Natural killer cell treated with Interleukin-12 subunit alpha and Interleukin-12 subunit beta and Interleukin-15 and Interleukin-18, amount 100 ng/mL, for 72 hours (primary cell): ENCODE results near the gene KRTAP29-1. TPM values are rescaled to one million over a fixed set of nuclear protein-coding genes. Genes with fewer than 3 reads are reported as not detected.
"Not testable (repeated sequence)": the region's sequence is repeated elsewhere in the genome, so short reads cannot be mapped to it uniquely, and the experiment has no call there.

Experiments
- ATAC-seq, 2 donors: fragments of 150-1000 bp; cut with Tn5 transposase in 1 of 2; sonication (Bioruptor Pico), chemical (Tn5 transposase) in 1 of 2; 2 replicates each; pipeline ENCODE4 v1.10.0; 2021
- DNase-seq: peaks from one replicate; pipeline ENCODE4 v3.0.0; 2022; ENCODE audit warnings: low spot score
- H3K27ac Mint-ChIP-seq, 2 donors: 1 replicate in 1 of 2; 2 replicates in 1 of 2; pipeline ENCODE4 v1.8.0; 2022; ENCODE audit warnings: mixed read lengths in 2 of 2, mild to moderate bottlenecking in 1 of 2, moderate library complexity in 1 of 2
- H3K27me3 Mint-ChIP-seq, 2 donors: 1 replicate in 1 of 2; 2 replicates in 1 of 2; pipeline ENCODE4 v1.8.0; 2022; ENCODE audit warnings: mixed read lengths in 2 of 2
- H3K36me3 Mint-ChIP-seq: one replicate; pipeline ENCODE4 v1.8.0; 2022; ENCODE audit warnings: mixed read lengths
- H3K4me1 Mint-ChIP-seq, 2 donors: 1 replicate in 1 of 2; 2 replicates in 1 of 2; pipeline ENCODE4 v1.8.0; 2022; ENCODE audit warnings: low read depth in 2 of 2, mixed read lengths in 2 of 2, mild to moderate bottlenecking in 1 of 2
- H3K4me3 Mint-ChIP-seq: one replicate; pipeline ENCODE4 v1.8.0; 2022; ENCODE audit warnings: mixed read lengths
- H3K9me3 Mint-ChIP-seq: 2 replicates; pipeline ENCODE4 v1.8.0; 2022; ENCODE audit warnings: mixed read lengths
- total RNA-seq, 2 donors: library from RNA; stranded (reverse); gene quantifications; one replicate each; pipeline ENCODE4 v1.2.3, GENCODE V29; 2022

The KRTAP29-1 gene
- not detected for total RNA-seq

- no peak for DNase-seq
- no peak for ATAC-seq
- Mint-ChIP-seq H3K27me3 (peaks cover 16 to 19% of the 10 kb centered on the region in 2 donors), H3K4me3 (no peak within 1 kb of the TSS), H3K36me3 (no peaks in the 10 kb centered on the region), H3K27ac (no peak within 1 kb of the TSS), H3K9me3 (no peaks in the 10 kb centered on the region), H3K4me1 (peaks cover 6 to 10% of the 10 kb centered on the region in 2 donors)
These were observed at the start of gene KRTAP29-1 for GRCh38 chr17:41301916-41302901. Gene KRTAP29-1 (minus strand): TSS chr17:41302851. CDS start chr17:41302851, 0 bp downstream.

GRCh38 chr17:41351177-41351576 lies 48.5 kb upstream of the KRTAP29-1 start:
- ATAC-seq, result no peak
- Mint-ChIP-seq H3K36me3 (no peaks in the 10 kb centered on the region), H3K27me3 (peaks cover 15 to 20% of the 10 kb centered on the region in 2 donors), H3K9me3 (no peaks in the 10 kb centered on the region), H3K4me3 (no peak overlapping the region), H3K4me1 (no peaks in the 10 kb centered on the region), H3K27ac (no peak overlapping the region)
- no peak for DNase-seq

- H3K27ac Mint-ChIP-seq, ATAC-seq, H3K4me3 Mint-ChIP-seq, DNase-seq, H3K36me3 Mint-ChIP-seq, H3K4me1 Mint-ChIP-seq, H3K9me3 Mint-ChIP-seq: not testable (repeated sequence)
- peaks cover 15 to 18% of the 10 kb centered on the region in 2 donors for H3K27me3 Mint-ChIP-seq
These were observed 47.8 kb upstream of the KRTAP29-1 start, which contains the start of gene KRT33A for GRCh38 chr17:41350381-41350878. Gene KRT33A (minus strand): TSS chr17:41350828. CDS start chr17:41350767, 61 bp downstream.

GRCh38 chr17:41347869-41348760 lies 45.5 kb upstream of the KRTAP29-1 start:
- Mint-ChIP-seq H3K9me3 (peaks cover 3% of the 10 kb centered on the region), H3K27me3 (peaks cover 16 to 17% of the 10 kb centered on the region in 2 donors), H3K27ac (no peak overlapping the region), H3K4me3 (no peak overlapping the region), H3K4me1 (peaks cover 0 to 3% of the 10 kb centered on the region in 2 donors), H3K36me3 (peaks cover 4% of the 10 kb centered on the region)
- peak; percentile 6 for DNase-seq
- ATAC-seq, result no peak

GRCh38 chr17:41346421-41346820 lies 43.8 kb upstream of the KRTAP29-1 start:
- not testable (repeated sequence) for H3K27ac Mint-ChIP-seq, H3K27me3 Mint-ChIP-seq, H3K9me3 Mint-ChIP-seq, H3K4me3 Mint-ChIP-seq, H3K4me1 Mint-ChIP-seq
- peaks cover 13% of the 10 kb centered on the region for H3K36me3 Mint-ChIP-seq
- ATAC-seq, result peak in 1 of 2 donors; percentile 18
- peak; percentile 39 for DNase-seq

GRCh38 chr17:41345992-41346391 lies 43.3 kb upstream of the KRTAP29-1 start:
- Mint-ChIP-seq H3K4me1 (peaks cover 10% of the 10 kb centered on the region in 2 donors), H3K36me3 (peaks cover 13% of the 10 kb centered on the region), H3K27ac (no peak overlapping the region), H3K4me3 (no peak overlapping the region), H3K27me3 (peaks cover 0 to 7% of the 10 kb centered on the region in 2 donors), H3K9me3 (peaks cover 5% of the 10 kb centered on the region)
- ATAC-seq, result no peak
- DNase-seq, result peak; percentile 12

GRCh38 chr17:41343029-41343428 lies 40.4 kb upstream of the KRTAP29-1 start:
- peaks cover 5 to 16% of the 10 kb centered on the region in 2 donors for H3K27me3 Mint-ChIP-seq
- ATAC-seq (no peak), DNase-seq (no peak)
- H3K4me3 Mint-ChIP-seq, result no peak overlapping the region
- H3K36me3 Mint-ChIP-seq, result peaks cover 13% of the 10 kb centered on the region
- peaks cover 5% of the 10 kb centered on the region for H3K9me3 Mint-ChIP-seq
- peaks cover 28 to 34% of the 10 kb centered on the region in 2 donors for H3K4me1 Mint-ChIP-seq
- no peak overlapping the region for H3K27ac Mint-ChIP-seq

- peak overlapping the region; percentile 47 for H3K4me3 Mint-ChIP-seq
- DNase-seq, result no peak
- H3K27me3 Mint-ChIP-seq, result peaks cover 5 to 16% of the 10 kb centered on the region in 2 donors
- peak overlapping the region in 1 of 2 donors; percentile 22 for H3K27ac Mint-ChIP-seq
- ATAC-seq, result peak in 1 of 2 donors; percentile 58
- peaks cover 28 to 34% of the 10 kb centered on the region in 2 donors for H3K4me1 Mint-ChIP-seq
- peaks cover 5% of the 10 kb centered on the region for H3K9me3 Mint-ChIP-seq
- peaks cover 13% of the 10 kb centered on the region for H3K36me3 Mint-ChIP-seq
These were observed 38.5 kb upstream of the KRTAP29-1 start for GRCh38 chr17:41340934-41341861.

GRCh38 chr17:41340494-41340893 lies 37.8 kb upstream of the KRTAP29-1 start:
- Mint-ChIP-seq H3K9me3 (peaks cover 5% of the 10 kb centered on the region), H3K4me3 (peak overlapping the region; percentile 8), H3K4me1 (peaks cover 28 to 34% of the 10 kb centered on the region in 2 donors), H3K36me3 (peaks cover 13% of the 10 kb centered on the region), H3K27me3 (peaks cover 5 to 16% of the 10 kb centered on the region in 2 donors), H3K27ac (no peak overlapping the region)
- DNase-seq (no peak), ATAC-seq (no peak)

GRCh38 chr17:41339571-41340172 lies 37.0 kb upstream of the KRTAP29-1 start:
- Mint-ChIP-seq H3K36me3 (peaks cover 13% of the 10 kb centered on the region), H3K4me1 (peaks cover 33 to 34% of the 10 kb centered on the region in 2 donors), H3K4me3 (peak overlapping the region; percentile 31), H3K9me3 (peaks cover 5% of the 10 kb centered on the region), H3K27me3 (peaks cover 5 to 16% of the 10 kb centered on the region in 2 donors), H3K27ac (no peak overlapping the region)
- ATAC-seq (no peak), DNase-seq (no peak)

- peaks cover 34 to 36% of the 10 kb centered on the region in 2 donors for H3K4me1 Mint-ChIP-seq
- no peak overlapping the region for H3K27ac Mint-ChIP-seq
- H3K4me3 Mint-ChIP-seq, result peak overlapping the region; percentile 31
- ATAC-seq, result no peak
- DNase-seq, result no peak
- peaks cover 5 to 16% of the 10 kb centered on the region in 2 donors for H3K27me3 Mint-ChIP-seq
- peaks cover 5% of the 10 kb centered on the region for H3K9me3 Mint-ChIP-seq
- H3K36me3 Mint-ChIP-seq, result peaks cover 13% of the 10 kb centered on the region
These were observed 36.4 kb upstream of the KRTAP29-1 start for GRCh38 chr17:41338961-41339485.

- no peak for ATAC-seq
- Mint-ChIP-seq H3K27ac (no peak overlapping the region), H3K4me3 (no peak overlapping the region), H3K4me1 (peaks cover 22 to 28% of the 10 kb centered on the region in 2 donors), H3K27me3 (peaks cover 5 to 9% of the 10 kb centered on the region in 2 donors), H3K36me3 (no peaks in the 10 kb centered on the region), H3K9me3 (no peaks in the 10 kb centered on the region)
- no peak for DNase-seq
These were observed 33.1 kb upstream of the KRTAP29-1 start for GRCh38 chr17:41335747-41336146.
